Trophoblast cell (in vitro differentiated cells and primary cell): ENCODE results near the gene TNKS1BP1.

Experiments used
- DNase-seq, 2 donors: peaks; one replicate each; pipeline ENCODE4 v3.0.0-alpha.2; 2016
- H2AFZ ChIP-seq: 2 replicates; pipeline ENCODE4 v1.6.1; 2013; ENCODE audit warnings: low read length, moderate library complexity, mild to moderate bottlenecking; ENCODE audit not compliant: insufficient read depth, poor library complexity
- H2AK5ac ChIP-seq: 2 replicates; pipeline ENCODE4 v1.6.1; 2013; ENCODE audit warnings: mild to moderate bottlenecking, low read length
- H2BK120ac ChIP-seq: 2 replicates; pipeline ENCODE4 v1.6.1; 2013; ENCODE audit warnings: low read length, mild to moderate bottlenecking, moderate library complexity; ENCODE audit not compliant: insufficient read depth, poor library complexity
- H2BK12ac ChIP-seq: 2 replicates; pipeline ENCODE4 v1.6.1; 2013; ENCODE audit warnings: mild to moderate bottlenecking, low read length, moderate library complexity
- H2BK5ac ChIP-seq: 2 replicates; pipeline ENCODE4 v1.6.1; 2013; ENCODE audit warnings: low read length, low read depth, moderate library complexity, mild to moderate bottlenecking; ENCODE audit not compliant: poor library complexity
- H3K14ac ChIP-seq: 2 replicates; pipeline ENCODE4 v1.6.1; 2013; ENCODE audit warnings: mild to moderate bottlenecking, low read length
- H3K18ac ChIP-seq: 2 replicates; pipeline ENCODE4 v1.6.1; 2013; ENCODE audit warnings: mild to moderate bottlenecking, low read length
- H3K23ac ChIP-seq: 2 replicates; pipeline ENCODE4 v1.6.1; 2013; ENCODE audit warnings: low read length
- H3K27ac ChIP-seq: 2 replicates; pipeline ENCODE4 v1.5.1; 2013; ENCODE audit warnings: low read depth, mild to moderate bottlenecking, inconsistent platforms, low read length, moderate library complexity
- H3K27me3 ChIP-seq: 2 replicates; pipeline ENCODE4 v1.6.1; 2013; ENCODE audit warnings: inconsistent platforms, mild to moderate bottlenecking, low read length, moderate library complexity; ENCODE audit not compliant: insufficient read depth
- H3K36me3 ChIP-seq, 2 experiments: 1 replicate in 1 of 2; 2 replicates in 1 of 2; pipeline ENCODE4 v1.6.1; 2013; ENCODE audit warnings: low read length in 2 of 2, mild to moderate bottlenecking in 2 of 2, moderate library complexity in 1 of 2; ENCODE audit not compliant: insufficient read depth in 2 of 2, control insufficient read depth in 1 of 2
- H3K4ac ChIP-seq: 2 replicates; pipeline ENCODE4 v1.6.1; 2013; ENCODE audit warnings: low read depth, mild to moderate bottlenecking, low read length, moderate library complexity
- H3K4me1 ChIP-seq, 2 experiments: 1 replicate in 1 of 2; 2 replicates in 1 of 2; pipeline ENCODE4 v1.6.1; 2013; ENCODE audit warnings: low read length in 2 of 2, mild to moderate bottlenecking in 2 of 2, moderate library complexity in 1 of 2; ENCODE audit not compliant: insufficient read depth in 2 of 2, control insufficient read depth in 1 of 2
- H3K4me2 ChIP-seq: 2 replicates; pipeline ENCODE4 v1.6.1; 2013; ENCODE audit warnings: inconsistent platforms, mild to moderate bottlenecking, low read length, moderate library complexity
- H3K4me3 ChIP-seq: 2 replicates; pipeline ENCODE4 v1.5.1; 2013; ENCODE audit warnings: mild to moderate bottlenecking, low read depth, low read length, inconsistent platforms
- H3K79me1 ChIP-seq: one replicate; pipeline ENCODE4 v1.6.1; 2013; ENCODE audit warnings: low read length
- H3K79me2 ChIP-seq: 2 replicates; pipeline ENCODE4 v1.6.1; 2013; ENCODE audit warnings: low read length, mild to moderate bottlenecking; ENCODE audit not compliant: control insufficient read depth, insufficient read depth, poor library complexity
- H3K9ac ChIP-seq: 2 replicates; pipeline ENCODE4 v1.6.1; 2013; ENCODE audit warnings: mild to moderate bottlenecking, low read length
- H3K9me3 ChIP-seq: 2 replicates; pipeline ENCODE4 v1.6.1; 2013; ENCODE audit warnings: low read depth, mild to moderate bottlenecking, control low read depth, inconsistent platforms, low read length; ENCODE audit not compliant: insufficient read depth
- H4K12ac ChIP-seq: 2 replicates; pipeline ENCODE4 v1.6.1; 2013; ENCODE audit warnings: low read depth, mild to moderate bottlenecking, low read length, moderate library complexity
- H4K8ac ChIP-seq: 2 replicates; pipeline ENCODE4 v1.6.1; 2013; ENCODE audit warnings: low read depth, mild to moderate bottlenecking, low read length, moderate library complexity
- H4K91ac ChIP-seq: one replicate; pipeline ENCODE4 v1.6.1; 2013; ENCODE audit warnings: low read depth, mild to moderate bottlenecking, low read length, moderate library complexity
- WGBS: extraction: QIAGEN DNeasy Blood & Tissue Kit; methylation state at CpG from one replicate; pipeline ENCODE4 v1.1.7; 2013; ENCODE audit warnings: missing lambda C conversion rate; ENCODE audit not compliant: insufficient read length, insufficient coverage; ENCODE audit errors: extremely low coverage; 5-methylcytosine and 5-hydroxymethylcytosine counted together

TNKS1BP1 gene

GRCh38 chr11:57324154-57324885, 432 bp downstream of the TNKS1BP1 start:
- Histone ChIP-seq H3K79me2 (peaks cover 23% of the 10 kb centered on the region), H4K8ac (peak overlapping the region; percentile 57), H3K9me3 (no peaks in the 10 kb centered on the region), H3K14ac (peak overlapping the region; percentile 81), H3K9ac (peak overlapping the region; percentile 93), H2BK5ac (peak overlapping the region; percentile 89), H3K4me3 (peak overlapping the region; percentile 89), H3K36me3 (peaks cover 34 to 42% of the 10 kb centered on the region in 2 experiments), H3K27me3 (no peaks in the 10 kb centered on the region), H2BK12ac (peak overlapping the region; percentile 41), H2BK120ac (peak overlapping the region; percentile 97), H3K4ac (peak overlapping the region; percentile 76), H4K91ac (peak overlapping the region; percentile 82), H4K12ac (peak overlapping the region; percentile 47), H3K23ac (no peak overlapping the region), H3K27ac (peak overlapping the region; percentile 92), H2AFZ (peak overlapping the region; percentile 4), H2AK5ac (peak overlapping the region; percentile 24), H3K4me1 (peaks cover 24 to 36% of the 10 kb centered on the region in 2 experiments), H3K4me2 (peak overlapping the region; percentile 90), H3K79me1 (peaks cover 28% of the 10 kb centered on the region), H3K18ac (peak overlapping the region; percentile 81)
- DNase-seq: peak in 1 of 2 donors; percentile 32
- no CpG with 5 or more reads among the region's 64 CpGs for WGBS

- Histone ChIP-seq H4K91ac (peak overlapping the region; percentile 82), H3K27me3 (no peaks in the 10 kb centered on the region), H3K79me2 (peaks cover 23% of the 10 kb centered on the region), H2AK5ac (peak overlapping the region; percentile 24), H3K14ac (peak overlapping the region; percentile 69), H3K23ac (peak overlapping the region; percentile 38), H2BK12ac (peak overlapping the region; percentile 41), H4K12ac (peak overlapping the region; percentile 47), H3K79me1 (peaks cover 28% of the 10 kb centered on the region), H3K4me3 (peak overlapping the region; percentile 77), H4K8ac (peak overlapping the region; percentile 56), H3K9me3 (no peaks in the 10 kb centered on the region), H2BK120ac (peak overlapping the region; percentile 97), H3K4ac (peak overlapping the region; percentile 76), H3K4me1 (peaks cover 24 to 36% of the 10 kb centered on the region in 2 experiments), H3K18ac (peak overlapping the region; percentile 81), H3K27ac (peak overlapping the region; percentile 88), H3K4me2 (peak overlapping the region; percentile 90), H2AFZ (peak overlapping the region; percentile 4), H3K36me3 (peaks cover 34 to 43% of the 10 kb centered on the region in 2 experiments), H3K9ac (peak overlapping the region; percentile 93), H2BK5ac (peak overlapping the region; percentile 74)
- no CpG with 5 or more reads among the region's 9 CpGs for WGBS
- DNase-seq: no peak
Observed at GRCh38 chr11:57323855-57324153, 948 bp downstream of the TNKS1BP1 start.

DNA sequence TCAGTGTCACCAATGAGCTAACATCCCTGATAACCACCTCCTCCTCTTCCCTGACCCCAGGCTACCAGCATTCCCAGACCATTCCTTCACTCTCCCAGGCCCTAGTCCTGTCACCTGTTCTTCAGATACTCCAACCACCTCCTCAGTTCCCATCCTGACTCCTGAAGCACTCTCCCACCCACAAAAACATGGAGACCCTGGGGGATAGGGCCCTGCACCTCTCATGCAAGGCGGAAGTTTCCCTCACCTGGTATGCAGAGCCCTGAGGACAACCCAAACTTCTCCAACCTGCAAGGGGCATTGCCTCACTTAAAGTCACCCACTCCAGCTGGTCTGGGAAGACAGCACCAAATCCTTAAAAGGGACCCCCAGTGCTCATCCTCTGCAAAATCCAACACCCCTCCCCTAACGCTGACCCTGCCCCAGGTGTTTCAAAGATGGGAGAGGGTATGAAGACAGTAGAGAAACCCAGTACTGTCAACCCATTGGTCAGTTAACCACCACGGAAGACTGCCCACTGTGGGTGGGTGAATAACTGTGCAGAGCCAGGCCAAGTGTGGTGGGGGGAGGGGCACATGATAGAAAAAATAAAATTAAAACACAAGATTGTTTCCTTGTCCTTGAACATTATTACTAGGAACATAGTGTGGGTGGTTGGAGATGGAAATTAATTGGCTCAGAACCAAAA, 1.4 kb downstream of the TNKS1BP1 start:
- H4K12ac ChIP-seq: peak overlapping the region; percentile 47
- peak overlapping the region; percentile 81 for H3K18ac ChIP-seq
- H2BK5ac ChIP-seq: peak overlapping the region; percentile 74
- peak overlapping the region; percentile 69 for H3K14ac ChIP-seq
- peak overlapping the region; percentile 82 for H4K91ac ChIP-seq
- H2AFZ ChIP-seq: no peak overlapping the region
- H3K4me1 ChIP-seq: peaks cover 28 to 40% of the 10 kb centered on the region in 2 experiments
- H3K9me3 ChIP-seq: no peaks in the 10 kb centered on the region
- peak overlapping the region; percentile 90 for H3K4me2 ChIP-seq
- WGBS: no CpG with 5 or more reads among the region's 3 CpGs
- no peak overlapping the region for H2BK12ac ChIP-seq
- peaks cover 28% of the 10 kb centered on the region for H3K79me1 ChIP-seq
- H3K27me3 ChIP-seq: no peaks in the 10 kb centered on the region
- no peak overlapping the region for H3K23ac ChIP-seq
- DNase-seq: peak; percentile 80 to 82
- H3K9ac ChIP-seq: peak overlapping the region; percentile 93
- H2AK5ac ChIP-seq: no peak overlapping the region
- peaks cover 23% of the 10 kb centered on the region for H3K79me2 ChIP-seq
- peak overlapping the region; percentile 97 for H2BK120ac ChIP-seq
- H4K8ac ChIP-seq: peak overlapping the region; percentile 27
- peak overlapping the region; percentile 76 for H3K4ac ChIP-seq
- peaks cover 36 to 43% of the 10 kb centered on the region in 2 experiments for H3K36me3 ChIP-seq
- peak overlapping the region; percentile 88 for H3K27ac ChIP-seq
- H3K4me3 ChIP-seq: peak overlapping the region; percentile 77

DNA sequence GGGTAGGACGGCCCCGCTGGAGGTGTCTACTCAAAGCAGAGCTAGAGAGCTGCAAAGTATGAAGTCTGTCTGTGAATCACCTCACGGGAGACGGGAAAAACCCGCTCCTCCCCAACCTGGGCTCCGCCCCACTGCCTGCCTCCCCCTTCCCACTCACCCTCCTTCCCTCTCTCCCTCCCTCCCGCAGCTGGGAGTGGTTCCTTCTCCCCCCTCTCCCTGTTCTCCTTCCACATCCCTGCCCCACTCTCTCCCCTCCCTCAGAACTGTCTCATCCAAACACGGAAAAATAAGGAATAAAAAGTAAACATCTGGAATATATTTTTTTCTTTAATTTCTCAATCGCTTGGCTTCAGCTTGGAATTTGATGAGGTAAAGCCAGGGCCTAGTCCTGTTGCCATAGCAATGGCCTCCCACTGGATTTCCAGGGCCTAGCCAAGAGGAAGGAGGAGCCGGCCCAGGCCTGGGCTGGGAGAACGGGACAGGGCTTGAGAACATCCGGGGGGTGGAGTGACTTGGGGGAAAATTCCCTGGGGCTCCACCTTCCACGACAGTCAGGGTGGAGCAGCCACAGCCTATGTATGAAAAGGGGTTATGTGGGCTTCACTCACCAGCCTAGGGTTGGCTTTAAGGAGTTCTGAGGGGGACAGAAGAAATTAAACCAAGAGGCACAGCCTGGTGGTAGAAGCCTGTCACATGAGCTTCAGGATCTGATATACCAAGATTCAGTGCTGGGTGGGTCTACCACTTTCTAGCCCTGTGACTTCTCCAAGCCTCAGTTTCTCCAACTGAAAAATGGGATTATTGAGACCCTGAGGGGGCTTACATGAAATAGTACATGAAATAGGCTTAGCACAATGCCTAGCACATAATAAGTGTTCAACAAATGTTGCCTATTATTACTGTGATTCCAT, 2.2 kb downstream of the TNKS1BP1 start:
- peak overlapping the region; percentile 11 for H4K8ac ChIP-seq
- H3K79me2 ChIP-seq: peaks cover 23% of the 10 kb centered on the region
- H3K9me3 ChIP-seq: no peaks in the 10 kb centered on the region

More for the DNA sequence above, 2.2 kb downstream of the TNKS1BP1 start:
- Histone ChIP-seq H3K14ac (peak overlapping the region; percentile 49), H3K4ac (peak overlapping the region; percentile 91), H3K4me3 (no peak overlapping the region), H2BK5ac (peak overlapping the region; percentile 83), H3K27me3 (no peaks in the 10 kb centered on the region), H3K79me1 (peaks cover 28% of the 10 kb centered on the region), H3K27ac (peak overlapping the region; percentile 88), H3K4me1 (peaks cover 30 to 48% of the 10 kb centered on the region in 2 experiments), H4K12ac (no peak overlapping the region), H3K18ac (peak overlapping the region; percentile 85), H3K9ac (no peak overlapping the region), H3K4me2 (peak overlapping the region; percentile 90), H2BK12ac (peak overlapping the region; percentile 19), H2AK5ac (peak overlapping the region; percentile 66), H4K91ac (peak overlapping the region; percentile 80), H3K23ac (no peak overlapping the region), H3K36me3 (peaks cover 36 to 43% of the 10 kb centered on the region in 2 experiments), H2BK120ac (peak overlapping the region; percentile 59), H2AFZ (no peak overlapping the region)
- peak; percentile 83 to 84 for DNase-seq
- no CpG with 5 or more reads among the region's 13 CpGs for WGBS
